Neural progenitor cell (in vitro differentiated cells): ENCODE results near the gene SYNGR2.

Experiments used
- EZH2 ChIP-seq: fragments of 200-600 bp; sonication (generic); IDR thresholded peaks from 2 replicates; pipeline ENCODE4 v1.6.1; 2017; ENCODE audit warnings: antibody characterized with exemption, mild to moderate bottlenecking, moderate library complexity
- TF ChIP-seq, protein P1 (sequence below): fragments of 200-600 bp; sonication (generic); IDR thresholded peaks from 2 replicates; pipeline ENCODE4 v1.5.1; 2017; ENCODE audit warnings: antibody characterized with exemption, mild to moderate bottlenecking

GRCh38 chr17:78120971-78121800 lies 47.2 kb upstream of the SYNGR2 start:
- TF ChIP-seq, protein P1, sequence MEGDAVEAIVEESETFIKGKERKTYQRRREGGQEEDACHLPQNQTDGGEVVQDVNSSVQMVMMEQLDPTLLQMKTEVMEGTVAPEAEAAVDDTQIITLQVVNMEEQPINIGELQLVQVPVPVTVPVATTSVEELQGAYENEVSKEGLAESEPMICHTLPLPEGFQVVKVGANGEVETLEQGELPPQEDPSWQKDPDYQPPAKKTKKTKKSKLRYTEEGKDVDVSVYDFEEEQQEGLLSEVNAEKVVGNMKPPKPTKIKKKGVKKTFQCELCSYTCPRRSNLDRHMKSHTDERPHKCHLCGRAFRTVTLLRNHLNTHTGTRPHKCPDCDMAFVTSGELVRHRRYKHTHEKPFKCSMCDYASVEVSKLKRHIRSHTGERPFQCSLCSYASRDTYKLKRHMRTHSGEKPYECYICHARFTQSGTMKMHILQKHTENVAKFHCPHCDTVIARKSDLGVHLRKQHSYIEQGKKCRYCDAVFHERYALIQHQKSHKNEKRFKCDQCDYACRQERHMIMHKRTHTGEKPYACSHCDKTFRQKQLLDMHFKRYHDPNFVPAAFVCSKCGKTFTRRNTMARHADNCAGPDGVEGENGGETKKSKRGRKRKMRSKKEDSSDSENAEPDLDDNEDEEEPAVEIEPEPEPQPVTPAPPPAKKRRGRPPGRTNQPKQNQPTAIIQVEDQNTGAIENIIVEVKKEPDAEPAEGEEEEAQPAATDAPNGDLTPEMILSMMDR = no peak
- TF ChIP-seq EZH2 = no peak
